ENCODE results near the gene PAN3.

- TF ChIP-seq POLR2A (IDR thresholded peaks at IDR 0.05) (no peak), CTCF (IDR thresholded peaks at IDR 0.05 in 8 of 11, conservative IDR thresholded peaks at IDR 0.05 in 3 of 11) (no peak), POLR2AphosphoS5 (IDR thresholded peaks at IDR 0.05) (no peak)
Observed at GRCh38 chr13:28251466-28251865, 113.1 kb downstream of the PAN3 start.
